ENCODE results near the gene B3GAT1.

- no peak for TF ChIP-seq EZH2 (IDR thresholded peaks at IDR 0.05; ENCODE audit: insufficient read depth, low read length)
- no peak for TF ChIP-seq CTCF (IDR thresholded peaks at IDR 0.05; ENCODE audit: insufficient read depth, low read depth, low read length)
Observed at GRCh38 chr11:134384406-134384805, 27.6 kb downstream of the B3GAT1 start.
